Measurements from ENCODE around the gene CNTN5. TPM values are rescaled to one million over a fixed set of nuclear protein-coding genes. Genes with fewer than 3 reads are reported as not detected.

CNTN5 gene
- total RNA-seq, 1 experiment from 2014 or later: not detected

GRCh38 chr11:99911116-99911515, 890.4 kb downstream of the CNTN5 start:
- peak; percentile 45 for DNase-seq (ENCODE audit: low spot score)

- no peak for DNase-seq (ENCODE audit: low spot score)
Observed at GRCh38 chr11:99916078-99916477, 895.3 kb downstream of the CNTN5 start.

- no peak for DNase-seq (ENCODE audit: low spot score)
Observed at GRCh38 chr11:99918761-99919160, 898.0 kb downstream of the CNTN5 start.

- DNase-seq (ENCODE audit: low spot score): no peak
Observed at GRCh38 chr11:99920956-99921355, 900.2 kb downstream of the CNTN5 start.

GRCh38 chr11:99925968-99926367, 905.2 kb downstream of the CNTN5 start:
- no peak for DNase-seq (ENCODE audit: low spot score)

GRCh38 chr11:99932684-99933083, 911.9 kb downstream of the CNTN5 start:
- DNase-seq (ENCODE audit: low spot score): no peak

- DNase-seq (ENCODE audit: low spot score): no peak
Observed at GRCh38 chr11:99934008-99934407, 913.3 kb downstream of the CNTN5 start.

GRCh38 chr11:99937330-99937729, 916.6 kb downstream of the CNTN5 start:
- no peak for DNase-seq (ENCODE audit: low spot score)

GRCh38 chr11:99952816-99953215, 932.1 kb downstream of the CNTN5 start:
- DNase-seq (ENCODE audit: low spot score): no peak

GRCh38 chr11:99960536-99960935, 939.8 kb downstream of the CNTN5 start:
- DNase-seq (ENCODE audit: low spot score): no peak

- no peak for DNase-seq (ENCODE audit: low spot score)
Observed at GRCh38 chr11:99968336-99968735, 947.6 kb downstream of the CNTN5 start.

GRCh38 chr11:99973993-99974392, 953.2 kb downstream of the CNTN5 start:
- no peak for DNase-seq (ENCODE audit: low spot score)

GRCh38 chr11:99979042-99979441, 958.3 kb downstream of the CNTN5 start:
- DNase-seq (ENCODE audit: low spot score): no peak

- DNase-seq (ENCODE audit: low spot score): no peak
Observed at GRCh38 chr11:99987821-99988470, 967.2 kb downstream of the CNTN5 start.

- no peak for DNase-seq (ENCODE audit: low spot score)
Observed at GRCh38 chr11:99988471-99988837, 967.7 kb downstream of the CNTN5 start.

- DNase-seq (ENCODE audit: low spot score): no peak
Observed at GRCh38 chr11:100003985-100004384, 983.2 kb downstream of the CNTN5 start.

- DNase-seq (ENCODE audit: low spot score): no peak
Observed at GRCh38 chr11:100004541-100004940, 983.8 kb downstream of the CNTN5 start.

GRCh38 chr11:100008417-100008816, 987.7 kb downstream of the CNTN5 start:
- peak; percentile 19 for DNase-seq (ENCODE audit: low spot score)

GRCh38 chr11:100009728-100010127, 989.0 kb downstream of the CNTN5 start:
- no peak for DNase-seq (ENCODE audit: low spot score)

- DNase-seq (ENCODE audit: low spot score): no peak
Observed at GRCh38 chr11:100010393-100010792, 989.6 kb downstream of the CNTN5 start.

GRCh38 chr11:100011697-100012096, 990.9 kb downstream of the CNTN5 start:
- DNase-seq (ENCODE audit: low spot score): no peak

GRCh38 chr11:100013011-100013410, 992.3 kb downstream of the CNTN5 start:
- no peak for DNase-seq (ENCODE audit: low spot score)

- DNase-seq (ENCODE audit: low spot score): no peak
Observed at GRCh38 chr11:100031973-100032372, 1011.2 kb downstream of the CNTN5 start.

GRCh38 chr11:100061006-100061405, 1040.3 kb downstream of the CNTN5 start:
- no peak for DNase-seq (ENCODE audit: low spot score)
